MM.1S (cell line): ENCODE measurements around the gene EIF2AK3.

Experiments
- CTCF ChIP-seq: fragments of 300-600 bp; sonication (generic); IDR thresholded peaks from 2 replicates; pipeline ENCODE4 v1.5.1; 2016; ENCODE audit warnings: antibody characterized with exemption, low read length, mixed read lengths
- EZH2phosphoT487 ChIP-seq: fragments of 300-600 bp; sonication (generic); IDR thresholded peaks from 2 replicates; pipeline ENCODE4 v1.6.1; 2018; ENCODE audit warnings: antibody characterized with exemption, low read length

GRCh38 chr2:88597168-88597567 is 30.1 kb downstream of the EIF2AK3 start:
- TF ChIP-seq CTCF, result no peak
- no peak for TF ChIP-seq EZH2phosphoT487
